ENCODE results near the gene RXFP4.
"Not testable (repeated sequence)": the region's sequence is repeated elsewhere in the genome, so short reads cannot be mapped to it uniquely, and the experiment has no call there.

RXFP4 gene

DNA sequence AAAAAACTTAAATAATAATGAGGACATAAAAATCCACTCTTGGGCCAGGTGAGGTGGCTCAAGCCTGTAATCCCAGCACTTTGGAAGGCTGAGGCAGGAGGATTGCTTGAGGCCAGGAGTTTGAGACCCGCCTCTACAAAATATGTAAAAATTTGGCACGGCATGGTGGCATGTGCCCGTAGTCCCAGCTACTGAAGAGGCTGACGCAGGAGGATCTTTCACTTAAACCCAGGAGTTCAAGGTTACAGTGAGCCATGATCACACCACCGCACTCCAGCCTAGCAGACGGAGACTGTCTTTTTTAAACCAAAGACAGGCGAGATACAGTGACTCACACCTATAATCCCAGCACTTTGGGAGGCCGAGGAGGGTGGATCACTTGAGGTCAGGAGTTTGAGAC is 45.0 kb upstream of the RXFP4 start:
- not testable (repeated sequence) for H4K20me1 ChIP-seq (ENCODE audit: insufficient read depth, low read length, poor library complexity, severe bottlenecking); H3K4me1 ChIP-seq (ENCODE audit: insufficient read depth, low read length, poor library complexity, severe bottlenecking); H3K4me2 ChIP-seq (ENCODE audit: low read depth, low read length, poor library complexity, severe bottlenecking); H3K79me2 ChIP-seq (ENCODE audit: insufficient read depth, low read length); H3F3A ChIP-seq (ENCODE audit: low read depth); H3K27me3 ChIP-seq (ENCODE audit: insufficient read depth, low read length, poor library complexity, severe bottlenecking); H3K4me3 ChIP-seq (ENCODE audit: low read length, poor library complexity, severe bottlenecking); H3K9me2 ChIP-seq (replicated peaks; ENCODE audit: low read depth, low read length); H3K9me3 ChIP-seq (ENCODE audit: insufficient read depth, low read depth, low read length); H3K9ac ChIP-seq (ENCODE audit: low read depth, low read length, poor library complexity, severe bottlenecking); H2AFZ ChIP-seq (ENCODE audit: low read length)
- H3K36me3 ChIP-seq (ENCODE audit: insufficient read depth, low read length) = peaks cover 26% of the 10 kb centered on the region; the same call in 1 of the 2 replicates

- no peaks in the 10 kb centered on the region for H3K9me2 ChIP-seq (replicated peaks; ENCODE audit: low read depth, low read length)
- no peak overlapping the region for H2AFZ ChIP-seq (ENCODE audit: low read length)
- TF ChIP-seq EZH2phosphoT487 (IDR thresholded peaks at IDR 0.05; ENCODE audit: borderline replicate concordance) = no peak
- TF ChIP-seq, protein P1, sequence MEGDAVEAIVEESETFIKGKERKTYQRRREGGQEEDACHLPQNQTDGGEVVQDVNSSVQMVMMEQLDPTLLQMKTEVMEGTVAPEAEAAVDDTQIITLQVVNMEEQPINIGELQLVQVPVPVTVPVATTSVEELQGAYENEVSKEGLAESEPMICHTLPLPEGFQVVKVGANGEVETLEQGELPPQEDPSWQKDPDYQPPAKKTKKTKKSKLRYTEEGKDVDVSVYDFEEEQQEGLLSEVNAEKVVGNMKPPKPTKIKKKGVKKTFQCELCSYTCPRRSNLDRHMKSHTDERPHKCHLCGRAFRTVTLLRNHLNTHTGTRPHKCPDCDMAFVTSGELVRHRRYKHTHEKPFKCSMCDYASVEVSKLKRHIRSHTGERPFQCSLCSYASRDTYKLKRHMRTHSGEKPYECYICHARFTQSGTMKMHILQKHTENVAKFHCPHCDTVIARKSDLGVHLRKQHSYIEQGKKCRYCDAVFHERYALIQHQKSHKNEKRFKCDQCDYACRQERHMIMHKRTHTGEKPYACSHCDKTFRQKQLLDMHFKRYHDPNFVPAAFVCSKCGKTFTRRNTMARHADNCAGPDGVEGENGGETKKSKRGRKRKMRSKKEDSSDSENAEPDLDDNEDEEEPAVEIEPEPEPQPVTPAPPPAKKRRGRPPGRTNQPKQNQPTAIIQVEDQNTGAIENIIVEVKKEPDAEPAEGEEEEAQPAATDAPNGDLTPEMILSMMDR (conservative IDR thresholded peaks at IDR 0.05; ENCODE audit: low read length) = no peak
- peaks cover 29% of the 10 kb centered on the region; the same call in 1 of the 2 replicates for H3K36me3 ChIP-seq (ENCODE audit: insufficient read depth, low read length)
- H3K9me3 ChIP-seq (ENCODE audit: insufficient read depth, low read depth, low read length) = no peaks in the 10 kb centered on the region
- 0 out of 2 replicates have a peak, but pooled peaks cover 3% of the 10 kb centered on the region for H3F3A ChIP-seq (ENCODE audit: low read depth)
- H3K4me2 ChIP-seq (ENCODE audit: low read depth, low read length, poor library complexity, severe bottlenecking) = no peak overlapping the region
- no peak overlapping the region for H3K9ac ChIP-seq (ENCODE audit: low read depth, low read length, poor library complexity, severe bottlenecking)
- no peaks in the 10 kb centered on the region for H3K27me3 ChIP-seq (ENCODE audit: insufficient read depth, low read length, poor library complexity, severe bottlenecking)
- peaks cover 6% of the 10 kb centered on the region for H3K4me1 ChIP-seq (ENCODE audit: insufficient read depth, low read length, poor library complexity, severe bottlenecking)
- no peaks in the 10 kb centered on the region for H3K79me2 ChIP-seq (ENCODE audit: insufficient read depth, low read length)
- no peaks in the 10 kb centered on the region for H4K20me1 ChIP-seq (ENCODE audit: insufficient read depth, low read length, poor library complexity, severe bottlenecking)
- H3K4me3 ChIP-seq (ENCODE audit: low read length, poor library complexity, severe bottlenecking) = no peak overlapping the region
These were observed 43.7 kb upstream of the RXFP4 start for GRCh38 chr1:155897746-155898145.

DNA sequence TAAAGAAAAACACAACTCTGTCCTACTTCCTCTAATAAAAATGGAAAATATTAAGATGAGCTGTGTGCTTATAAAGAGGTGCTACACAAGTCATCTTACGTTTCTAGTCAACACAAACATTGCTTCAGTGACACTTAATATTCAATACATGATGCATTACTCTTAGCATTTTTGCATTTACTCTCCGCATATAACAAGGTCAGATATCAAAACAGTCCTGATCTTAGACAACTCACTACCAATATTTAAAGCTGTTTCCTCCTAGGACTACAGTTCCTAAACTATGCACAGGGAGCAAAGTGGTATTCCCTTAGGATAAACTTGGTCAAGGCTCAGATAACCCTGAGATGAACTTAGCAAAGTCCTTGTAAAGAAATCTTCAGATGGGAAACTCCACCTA is 42.5 kb upstream of the RXFP4 start:
- no peaks in the 10 kb centered on the region for H3K9me2 ChIP-seq (replicated peaks; ENCODE audit: low read depth, low read length)
- H3K4me2 ChIP-seq (ENCODE audit: low read depth, low read length, poor library complexity, severe bottlenecking) = no peak overlapping the region
- H3K27me3 ChIP-seq (ENCODE audit: insufficient read depth, low read length, poor library complexity, severe bottlenecking) = no peaks in the 10 kb centered on the region
- TF ChIP-seq, protein P1 (conservative IDR thresholded peaks at IDR 0.05; ENCODE audit: low read length) = no peak
- TF ChIP-seq EZH2phosphoT487 (IDR thresholded peaks at IDR 0.05; ENCODE audit: borderline replicate concordance) = no peak
- 0 out of 2 replicates have a peak, but pooled peaks cover 3% of the 10 kb centered on the region for H3F3A ChIP-seq (ENCODE audit: low read depth)
- H4K20me1 ChIP-seq (ENCODE audit: insufficient read depth, low read length, poor library complexity, severe bottlenecking) = no peaks in the 10 kb centered on the region
- no peaks in the 10 kb centered on the region for H3K9me3 ChIP-seq (ENCODE audit: insufficient read depth, low read depth, low read length)
- no peaks in the 10 kb centered on the region for H3K79me2 ChIP-seq (ENCODE audit: insufficient read depth, low read length)
- H3K9ac ChIP-seq (ENCODE audit: low read depth, low read length, poor library complexity, severe bottlenecking) = no peak overlapping the region
- no peak overlapping the region for H2AFZ ChIP-seq (ENCODE audit: low read length)
- peaks cover 33% of the 10 kb centered on the region; the same call in 1 of the 2 replicates for H3K36me3 ChIP-seq (ENCODE audit: insufficient read depth, low read length)
- no peak overlapping the region for H3K4me3 ChIP-seq (ENCODE audit: low read length, poor library complexity, severe bottlenecking)
- H3K4me1 ChIP-seq (ENCODE audit: insufficient read depth, low read length, poor library complexity, severe bottlenecking) = no peaks in the 10 kb centered on the region

DNA sequence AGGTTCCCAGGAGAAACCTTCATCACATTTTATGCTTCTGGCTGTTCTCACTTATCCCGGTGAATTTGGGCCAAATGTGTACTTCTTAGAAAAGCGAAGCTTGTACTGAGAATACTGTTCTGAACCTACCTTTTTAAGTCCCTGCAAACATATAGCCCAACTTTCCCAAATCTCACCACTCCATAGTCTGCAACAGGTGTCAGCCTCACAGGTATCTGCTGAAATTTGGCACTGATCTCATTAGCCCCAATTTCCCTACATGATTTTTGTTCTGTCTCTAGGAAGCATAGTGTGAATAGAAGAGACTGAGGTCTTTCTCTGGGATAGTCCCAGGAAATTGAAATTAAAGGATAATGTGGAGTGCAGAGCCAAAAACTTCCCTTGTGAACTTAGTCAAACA is 41.8 kb upstream of the RXFP4 start:
- H3K9ac ChIP-seq (ENCODE audit: low read depth, low read length, poor library complexity, severe bottlenecking) = no peak overlapping the region
- H3K9me3 ChIP-seq (ENCODE audit: insufficient read depth, low read depth, low read length) = no peaks in the 10 kb centered on the region
- no peaks in the 10 kb centered on the region for H3K4me1 ChIP-seq (ENCODE audit: insufficient read depth, low read length, poor library complexity, severe bottlenecking)
- no peak overlapping the region for H3K4me3 ChIP-seq (ENCODE audit: low read length, poor library complexity, severe bottlenecking)
- H4K20me1 ChIP-seq (ENCODE audit: insufficient read depth, low read length, poor library complexity, severe bottlenecking) = no peaks in the 10 kb centered on the region
- TF ChIP-seq, protein P1 (conservative IDR thresholded peaks at IDR 0.05; ENCODE audit: low read length) = no peak
- TF ChIP-seq EZH2phosphoT487 (IDR thresholded peaks at IDR 0.05; ENCODE audit: borderline replicate concordance) = no peak
- H3K4me2 ChIP-seq (ENCODE audit: low read depth, low read length, poor library complexity, severe bottlenecking) = no peak overlapping the region
- no peaks in the 10 kb centered on the region for H3K79me2 ChIP-seq (ENCODE audit: insufficient read depth, low read length)
- no peaks in the 10 kb centered on the region for H3K9me2 ChIP-seq (replicated peaks; ENCODE audit: low read depth, low read length)
- no peak overlapping the region for H2AFZ ChIP-seq (ENCODE audit: low read length)
- peaks cover 41% of the 10 kb centered on the region; the same call in 1 of the 2 replicates for H3K36me3 ChIP-seq (ENCODE audit: insufficient read depth, low read length)
- H3F3A ChIP-seq (ENCODE audit: low read depth) = 0 out of 2 replicates have a peak, but pooled peaks cover 3% of the 10 kb centered on the region
- no peaks in the 10 kb centered on the region for H3K27me3 ChIP-seq (ENCODE audit: insufficient read depth, low read length, poor library complexity, severe bottlenecking)

Data from Loucy (cell line).